GM12878 (cell line): Measurements from ENCODE around the gene FAM161B. TPM values are rescaled to one million over a fixed set of nuclear protein-coding genes. Genes with fewer than 3 reads are reported as not detected.
A peak's percentile ranks its signal among the peaks of the same experiment; 100 is the strongest.

Experiments used
- BMI1 ChIP-seq: fragments of 450-650 bp; IDR thresholded peaks from 2 replicates; pipeline ENCODE4 v1.6.1; 2016; ENCODE audit warnings: mild to moderate bottlenecking, moderate library complexity, borderline replicate concordance
- CBX3 ChIP-seq: fragments of 200-600 bp; sonication (generic); IDR thresholded peaks from 2 replicates; pipeline ENCODE4 v1.6.1; 2016; ENCODE audit warnings: low read depth, borderline replicate concordance
- EGR1 ChIP-seq, 2 experiments: IDR thresholded peaks; 1 replicate in 1 of 2; 2 replicates in 1 of 2; pipeline ENCODE4 v1.6.1; 2011 to 2012; ENCODE audit warnings: low read depth in 2 of 2, low read length in 2 of 2, borderline replicate concordance in 1 of 2, mild to moderate bottlenecking in 1 of 2, moderate library complexity in 1 of 2
- JUNB ChIP-seq: IDR thresholded peaks from 2 replicates; pipeline ENCODE4 v1.6.1; 2016; ENCODE audit warnings: antibody characterized with exemption, mild to moderate bottlenecking
- JUND ChIP-seq: IDR thresholded peaks from 2 replicates; pipeline ENCODE4 v1.6.1; 2012; ENCODE audit warnings: low read depth, mild to moderate bottlenecking, low read length, improper control_type of control experiment, moderate library complexity
- MTA2 ChIP-seq: fragments of 450-650 bp; IDR thresholded peaks from 2 replicates; pipeline ENCODE4 v1.6.1; 2016; ENCODE audit warnings: low read depth, mild to moderate bottlenecking, moderate library complexity
- NBN ChIP-seq: fragments of 450-650 bp; IDR thresholded peaks from 2 replicates; pipeline ENCODE4 v1.6.1; 2016
- NFYA ChIP-seq: IDR thresholded peaks from 2 replicates; pipeline ENCODE4 v1.6.1; 2011; ENCODE audit warnings: low read depth, mild to moderate bottlenecking, low read length, improper control_type of control experiment, borderline replicate concordance
- NR2C2 ChIP-seq: IDR thresholded peaks from 2 replicates; pipeline ENCODE4 v1.6.1; 2011; ENCODE audit warnings: borderline replicate concordance, low read depth; ENCODE audit not compliant: control insufficient read depth, insufficient read length
- RB1 ChIP-seq: fragments of 450-650 bp; formaldehyde crosslinking; IDR thresholded peaks from 2 replicates; pipeline ENCODE4 v1.6.1; 2017; ENCODE audit warnings: mild to moderate bottlenecking, borderline replicate concordance
- SIN3A ChIP-seq: IDR thresholded peaks from 2 replicates; pipeline ENCODE4 v1.6.1; 2012; ENCODE audit warnings: low read depth, low read length, improper control_type of control experiment
- SP1 ChIP-seq: IDR thresholded peaks from one replicate; pipeline ENCODE4 v1.6.1; 2011; ENCODE audit warnings: low read depth, low read length
- TARDBP ChIP-seq: IDR thresholded peaks from 2 replicates; pipeline ENCODE4 v1.6.1; 2016; ENCODE audit warnings: borderline replicate concordance
- TCF3 ChIP-seq: IDR thresholded peaks from 2 replicates; pipeline ENCODE4 v1.6.1; 2012; ENCODE audit warnings: low read depth, mild to moderate bottlenecking, low read length, borderline replicate concordance; ENCODE audit not compliant: insufficient read depth
- ZBED1 ChIP-seq: IDR thresholded peaks from 2 replicates; pipeline ENCODE4 v1.6.1; 2016; ENCODE audit warnings: borderline replicate concordance
- ZNF24 ChIP-seq: fragments of 450-650 bp; IDR thresholded peaks from 2 replicates; pipeline ENCODE4 v1.6.1; 2017; ENCODE audit warnings: antibody characterized with exemption, mild to moderate bottlenecking
- polyA plus RNA-seq, 11 experiments: library from polyadenylated mRNA; depleted of rRNA in 4 of 11; unstranded in 6 of 11; stranded (reverse) in 5 of 11; fragments of >200 nt; fragmentation: Nextera tagmentation in 4 of 11; fragmentation: Illumina TruSeq in 1 of 11; extraction: Ambion mirVana in 4 of 11; extraction: Trizol in 1 of 11; gene quantifications; 1 replicate in 1 of 11; 2 replicates in 10 of 11; pipeline versions ENCODE4 v1.2.1 to v1.2.3, GENCODE V29; 2011 to 2016; ENCODE audit warnings: inconsistent platforms in 2 of 11, missing spikeins in 2 of 11, low read depth in 1 of 11
- total RNA-seq, 4 experiments: library from RNA; depleted of rRNA in 3 of 4; stranded (reverse); fragments of >200 nt in 3 of 4; fragmentation: Illumina TruSeq in 1 of 4; extraction: Trizol in 1 of 4; gene quantifications; 2 replicates each; pipeline versions ENCODE4 v1.2.1 to v1.2.3, GENCODE V29; 2013 to 2021
- TF ChIP-seq, protein P1 (sequence below): fragments of 450-650 bp; IDR thresholded peaks from 2 replicates; pipeline ENCODE4 v1.6.1; 2017; ENCODE audit warnings: mild to moderate bottlenecking, moderate library complexity
- TF ChIP-seq, protein P2 (sequence below): IDR thresholded peaks from 2 replicates; pipeline ENCODE4 v1.6.1; 2012; ENCODE audit warnings: low read length, inconsistent platforms
- TF ChIP-seq, protein P3 (sequence below): fragments of 150-350 bp; IDR thresholded peaks from 2 replicates; pipeline ENCODE4 v1.6.1; 2016; ENCODE audit warnings: low read depth, low read length
- TF ChIP-seq, protein P4 (sequence below): fragments of 450-650 bp; IDR thresholded peaks from 2 replicates; pipeline ENCODE4 v1.6.1; 2017; ENCODE audit warnings: borderline replicate concordance

Gene FAM161B
- total and polyA plus RNA-seq, 10 of the 15 experiments (the other 5 are each of a cell fraction or from before 2014, with no cell fraction given) = 0.33 to 1.2 (median 0.86) TPM

DNA sequence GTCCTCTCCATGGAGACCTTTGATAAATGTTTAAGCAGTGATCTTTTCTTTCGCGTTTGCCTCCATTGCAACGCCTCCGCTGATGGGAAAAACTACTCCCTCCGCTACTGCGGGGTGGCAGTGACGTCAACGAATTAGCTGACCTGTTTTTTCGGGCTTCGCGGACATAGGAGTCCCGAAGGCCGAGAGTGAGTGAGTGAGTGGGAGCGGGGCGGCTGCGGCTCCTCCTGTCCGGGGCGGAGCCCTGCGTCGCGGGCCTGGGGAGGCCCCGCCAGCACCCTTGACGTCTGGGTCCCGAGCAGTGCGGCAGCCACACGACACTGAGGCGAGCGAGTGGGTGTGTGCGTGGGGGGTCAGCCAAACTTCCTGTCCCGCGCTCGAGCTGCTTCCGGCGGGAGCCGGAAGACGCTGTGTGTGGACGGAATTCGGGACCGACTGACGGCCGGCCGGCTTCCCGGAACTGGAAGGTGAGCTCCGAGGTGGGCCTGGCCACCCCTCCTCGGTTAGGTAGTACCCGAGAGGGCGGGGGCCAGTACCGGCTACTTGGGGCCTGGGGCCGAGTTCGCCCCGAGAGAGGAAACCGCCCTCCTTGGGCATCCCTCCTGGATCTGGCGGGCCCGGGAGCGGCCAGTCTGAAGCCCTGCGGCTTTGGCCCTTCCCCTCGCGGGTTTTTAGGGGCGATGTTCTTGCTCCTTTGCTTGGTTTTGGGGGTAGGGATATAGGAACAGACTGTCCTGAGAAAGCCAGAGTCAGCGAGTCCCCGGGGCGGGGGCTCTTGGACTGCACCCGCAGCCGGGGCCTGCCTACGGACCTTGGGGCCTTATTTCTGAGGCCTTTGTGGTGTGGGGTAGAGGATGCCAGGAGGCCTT, 63.2 kb downstream of the FAM161B start, which contains the start of gene ZNF410 (continued):
- 0 out of 2 replicates have a peak, but pooled peaks have one; percentile 12 for TF ChIP-seq MTA2
- 0 out of 2 replicates have a peak, but pooled peaks have one; percentile 56 for TF ChIP-seq RB1
- TF ChIP-seq ZBED1 = peak; percentile 45; the same call in 1 of the 2 replicates
- no peak for TF ChIP-seq ZNF24
- TF ChIP-seq SP1 = no peak
- no peak for TF ChIP-seq NR2C2
- TF ChIP-seq NBN = peak; percentile 90
- no peak for TF ChIP-seq JUNB
- TF ChIP-seq, protein P1, sequence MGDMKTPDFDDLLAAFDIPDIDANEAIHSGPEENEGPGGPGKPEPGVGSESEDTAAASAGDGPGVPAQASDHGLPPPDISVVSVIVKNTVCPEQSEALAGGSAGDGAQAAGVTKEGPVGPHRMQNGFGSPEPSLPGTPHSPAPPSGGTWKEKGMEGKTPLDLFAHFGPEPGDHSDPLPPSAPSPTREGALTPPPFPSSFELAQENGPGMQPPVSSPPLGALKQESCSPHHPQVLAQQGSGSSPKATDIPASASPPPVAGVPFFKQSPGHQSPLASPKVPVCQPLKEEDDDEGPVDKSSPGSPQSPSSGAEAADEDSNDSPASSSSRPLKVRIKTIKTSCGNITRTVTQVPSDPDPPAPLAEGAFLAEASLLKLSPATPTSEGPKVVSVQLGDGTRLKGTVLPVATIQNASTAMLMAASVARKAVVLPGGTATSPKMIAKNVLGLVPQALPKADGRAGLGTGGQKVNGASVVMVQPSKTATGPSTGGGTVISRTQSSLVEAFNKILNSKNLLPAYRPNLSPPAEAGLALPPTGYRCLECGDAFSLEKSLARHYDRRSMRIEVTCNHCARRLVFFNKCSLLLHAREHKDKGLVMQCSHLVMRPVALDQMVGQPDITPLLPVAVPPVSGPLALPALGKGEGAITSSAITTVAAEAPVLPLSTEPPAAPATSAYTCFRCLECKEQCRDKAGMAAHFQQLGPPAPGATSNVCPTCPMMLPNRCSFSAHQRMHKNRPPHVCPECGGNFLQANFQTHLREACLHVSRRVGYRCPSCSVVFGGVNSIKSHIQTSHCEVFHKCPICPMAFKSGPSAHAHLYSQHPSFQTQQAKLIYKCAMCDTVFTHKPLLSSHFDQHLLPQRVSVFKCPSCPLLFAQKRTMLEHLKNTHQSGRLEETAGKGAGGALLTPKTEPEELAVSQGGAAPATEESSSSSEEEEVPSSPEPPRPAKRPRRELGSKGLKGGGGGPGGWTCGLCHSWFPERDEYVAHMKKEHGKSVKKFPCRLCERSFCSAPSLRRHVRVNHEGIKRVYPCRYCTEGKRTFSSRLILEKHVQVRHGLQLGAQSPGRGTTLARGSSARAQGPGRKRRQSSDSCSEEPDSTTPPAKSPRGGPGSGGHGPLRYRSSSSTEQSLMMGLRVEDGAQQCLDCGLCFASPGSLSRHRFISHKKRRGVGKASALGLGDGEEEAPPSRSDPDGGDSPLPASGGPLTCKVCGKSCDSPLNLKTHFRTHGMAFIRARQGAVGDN = peak; percentile 62
- no peak for TF ChIP-seq JUND
- TF ChIP-seq TARDBP = peak; percentile 8; the same call in 1 of the 2 replicates
- TF ChIP-seq CBX3 = no peak
- TF ChIP-seq, protein P2, sequence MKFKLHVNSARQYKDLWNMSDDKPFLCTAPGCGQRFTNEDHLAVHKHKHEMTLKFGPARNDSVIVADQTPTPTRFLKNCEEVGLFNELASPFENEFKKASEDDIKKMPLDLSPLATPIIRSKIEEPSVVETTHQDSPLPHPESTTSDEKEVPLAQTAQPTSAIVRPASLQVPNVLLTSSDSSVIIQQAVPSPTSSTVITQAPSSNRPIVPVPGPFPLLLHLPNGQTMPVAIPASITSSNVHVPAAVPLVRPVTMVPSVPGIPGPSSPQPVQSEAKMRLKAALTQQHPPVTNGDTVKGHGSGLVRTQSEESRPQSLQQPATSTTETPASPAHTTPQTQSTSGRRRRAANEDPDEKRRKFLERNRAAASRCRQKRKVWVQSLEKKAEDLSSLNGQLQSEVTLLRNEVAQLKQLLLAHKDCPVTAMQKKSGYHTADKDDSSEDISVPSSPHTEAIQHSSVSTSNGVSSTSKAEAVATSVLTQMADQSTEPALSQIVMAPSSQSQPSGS = peak; percentile 90
- TF ChIP-seq BMI1 = no peak
- TF ChIP-seq, protein P3, sequence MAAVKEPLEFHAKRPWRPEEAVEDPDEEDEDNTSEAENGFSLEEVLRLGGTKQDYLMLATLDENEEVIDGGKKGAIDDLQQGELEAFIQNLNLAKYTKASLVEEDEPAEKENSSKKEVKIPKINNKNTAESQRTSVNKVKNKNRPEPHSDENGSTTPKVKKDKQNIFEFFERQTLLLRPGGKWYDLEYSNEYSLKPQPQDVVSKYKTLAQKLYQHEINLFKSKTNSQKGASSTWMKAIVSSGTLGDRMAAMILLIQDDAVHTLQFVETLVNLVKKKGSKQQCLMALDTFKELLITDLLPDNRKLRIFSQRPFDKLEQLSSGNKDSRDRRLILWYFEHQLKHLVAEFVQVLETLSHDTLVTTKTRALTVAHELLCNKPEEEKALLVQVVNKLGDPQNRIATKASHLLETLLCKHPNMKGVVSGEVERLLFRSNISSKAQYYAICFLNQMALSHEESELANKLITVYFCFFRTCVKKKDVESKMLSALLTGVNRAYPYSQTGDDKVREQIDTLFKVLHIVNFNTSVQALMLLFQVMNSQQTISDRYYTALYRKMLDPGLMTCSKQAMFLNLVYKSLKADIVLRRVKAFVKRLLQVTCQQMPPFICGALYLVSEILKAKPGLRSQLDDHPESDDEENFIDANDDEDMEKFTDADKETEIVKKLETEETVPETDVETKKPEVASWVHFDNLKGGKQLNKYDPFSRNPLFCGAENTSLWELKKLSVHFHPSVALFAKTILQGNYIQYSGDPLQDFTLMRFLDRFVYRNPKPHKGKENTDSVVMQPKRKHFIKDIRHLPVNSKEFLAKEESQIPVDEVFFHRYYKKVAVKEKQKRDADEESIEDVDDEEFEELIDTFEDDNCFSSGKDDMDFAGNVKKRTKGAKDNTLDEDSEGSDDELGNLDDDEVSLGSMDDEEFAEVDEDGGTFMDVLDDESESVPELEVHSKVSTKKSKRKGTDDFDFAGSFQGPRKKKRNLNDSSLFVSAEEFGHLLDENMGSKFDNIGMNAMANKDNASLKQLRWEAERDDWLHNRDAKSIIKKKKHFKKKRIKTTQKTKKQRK = no peak
- no peak for TF ChIP-seq SIN3A
- TF ChIP-seq EGR1 (IDR thresholded peaks at IDR 0.05; ENCODE audit: borderline replicate concordance in 1 of 2, low read depth in 2 of 2, low read length in 2 of 2) = peak; percentile 62 to 98
- TF ChIP-seq, protein P4, sequence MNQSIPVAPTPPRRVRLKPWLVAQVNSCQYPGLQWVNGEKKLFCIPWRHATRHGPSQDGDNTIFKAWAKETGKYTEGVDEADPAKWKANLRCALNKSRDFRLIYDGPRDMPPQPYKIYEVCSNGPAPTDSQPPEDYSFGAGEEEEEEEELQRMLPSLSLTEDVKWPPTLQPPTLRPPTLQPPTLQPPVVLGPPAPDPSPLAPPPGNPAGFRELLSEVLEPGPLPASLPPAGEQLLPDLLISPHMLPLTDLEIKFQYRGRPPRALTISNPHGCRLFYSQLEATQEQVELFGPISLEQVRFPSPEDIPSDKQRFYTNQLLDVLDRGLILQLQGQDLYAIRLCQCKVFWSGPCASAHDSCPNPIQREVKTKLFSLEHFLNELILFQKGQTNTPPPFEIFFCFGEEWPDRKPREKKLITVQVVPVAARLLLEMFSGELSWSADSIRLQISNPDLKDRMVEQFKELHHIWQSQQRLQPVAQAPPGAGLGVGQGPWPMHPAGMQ = no peak
- TF ChIP-seq NFYA = no peak
- TF ChIP-seq TCF3 = no peak
